Measurements from ENCODE around the gene KCNMA1.

KCNMA1 gene

GRCh38 chr10:77084431-77085144 lies 553.0 kb downstream of the KCNMA1 start:
- DNase-seq (ENCODE audit: low read depth): no peak
- no peak overlapping the region for H3K4me3 ChIP-seq (ENCODE audit: low read depth, low read length)
- TF ChIP-seq, protein P1, sequence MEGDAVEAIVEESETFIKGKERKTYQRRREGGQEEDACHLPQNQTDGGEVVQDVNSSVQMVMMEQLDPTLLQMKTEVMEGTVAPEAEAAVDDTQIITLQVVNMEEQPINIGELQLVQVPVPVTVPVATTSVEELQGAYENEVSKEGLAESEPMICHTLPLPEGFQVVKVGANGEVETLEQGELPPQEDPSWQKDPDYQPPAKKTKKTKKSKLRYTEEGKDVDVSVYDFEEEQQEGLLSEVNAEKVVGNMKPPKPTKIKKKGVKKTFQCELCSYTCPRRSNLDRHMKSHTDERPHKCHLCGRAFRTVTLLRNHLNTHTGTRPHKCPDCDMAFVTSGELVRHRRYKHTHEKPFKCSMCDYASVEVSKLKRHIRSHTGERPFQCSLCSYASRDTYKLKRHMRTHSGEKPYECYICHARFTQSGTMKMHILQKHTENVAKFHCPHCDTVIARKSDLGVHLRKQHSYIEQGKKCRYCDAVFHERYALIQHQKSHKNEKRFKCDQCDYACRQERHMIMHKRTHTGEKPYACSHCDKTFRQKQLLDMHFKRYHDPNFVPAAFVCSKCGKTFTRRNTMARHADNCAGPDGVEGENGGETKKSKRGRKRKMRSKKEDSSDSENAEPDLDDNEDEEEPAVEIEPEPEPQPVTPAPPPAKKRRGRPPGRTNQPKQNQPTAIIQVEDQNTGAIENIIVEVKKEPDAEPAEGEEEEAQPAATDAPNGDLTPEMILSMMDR (IDR thresholded peaks at IDR 0.05; ENCODE audit: insufficient read depth, low read depth, low read length, missing control alignments): no peak

GRCh38 chr10:77082601-77083252 lies 554.9 kb downstream of the KCNMA1 start:
- no peak overlapping the region for H3K4me3 ChIP-seq (ENCODE audit: low read depth, low read length)
- no peak for DNase-seq (ENCODE audit: low read depth)
- TF ChIP-seq, protein P1 (IDR thresholded peaks at IDR 0.05; ENCODE audit: insufficient read depth, low read depth, low read length, missing control alignments): no peak

GRCh38 chr10:77081481-77081891 lies 556.1 kb downstream of the KCNMA1 start:
- TF ChIP-seq, protein P1 (IDR thresholded peaks at IDR 0.05; ENCODE audit: insufficient read depth, low read depth, low read length, missing control alignments): no peak

GRCh38 chr10:77080361-77081027 lies 557.1 kb downstream of the KCNMA1 start:
- no peak for DNase-seq (ENCODE audit: low read depth)
- TF ChIP-seq, protein P1 (IDR thresholded peaks at IDR 0.05; ENCODE audit: insufficient read depth, low read depth, low read length, missing control alignments): no peak
- H3K4me3 ChIP-seq (ENCODE audit: low read depth, low read length): no peak overlapping the region

More at GRCh38 chr10:77081481-77081891, 556.1 kb downstream of the KCNMA1 start:
- H3K4me3 ChIP-seq (ENCODE audit: low read depth, low read length): no peak overlapping the region
- no peak for DNase-seq (ENCODE audit: low read depth)

- H3K4me3 ChIP-seq (ENCODE audit: low read depth, low read length): no peak overlapping the region
- no peak for DNase-seq (ENCODE audit: low read depth)
Measured at GRCh38 chr10:77079592-77080300, 557.9 kb downstream of the KCNMA1 start.

DNA sequence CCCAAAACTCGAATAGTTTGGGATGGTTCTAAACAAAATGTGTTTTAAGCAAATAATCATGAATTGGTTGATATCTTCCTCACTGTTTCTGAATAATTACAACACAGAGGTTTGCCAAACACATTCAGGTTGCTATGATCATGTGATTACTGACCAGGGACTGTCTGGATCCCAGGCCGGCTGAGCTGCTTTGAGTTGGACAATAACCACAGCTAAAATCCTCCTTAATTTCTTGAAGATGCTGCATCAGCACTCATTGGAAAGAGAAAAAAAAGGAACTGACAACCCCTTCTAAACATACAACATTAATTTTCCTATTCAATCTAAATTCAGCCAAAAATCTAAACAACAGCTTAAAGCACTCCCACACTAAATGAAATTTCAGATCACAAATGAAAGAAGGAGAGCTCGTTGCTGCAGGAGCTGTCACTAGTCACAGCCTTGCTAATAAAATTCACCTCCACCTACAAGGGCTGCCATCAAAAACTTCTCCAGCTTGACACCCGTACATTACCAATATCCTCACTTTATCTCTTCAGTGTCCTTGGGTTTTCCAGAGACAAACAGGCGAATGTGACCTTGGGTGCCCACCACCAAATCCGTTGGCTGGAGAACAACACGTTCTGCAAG lies 560.2 kb downstream of the KCNMA1 start:
- H3K4me3 ChIP-seq (ENCODE audit: low read depth, low read length): no peak overlapping the region
- TF ChIP-seq, protein P1 (IDR thresholded peaks at IDR 0.05; ENCODE audit: insufficient read depth, low read depth, low read length, missing control alignments): no peak
- DNase-seq (ENCODE audit: low read depth): no peak

More at GRCh38 chr10:77079592-77080300, 557.9 kb downstream of the KCNMA1 start:
- TF ChIP-seq, protein P1 (IDR thresholded peaks at IDR 0.05; ENCODE audit: insufficient read depth, low read depth, low read length, missing control alignments): no peak

Data from GM12865 (cell line).